GM12874 (cell line): ENCODE data around the gene DDX10.

Experiments used
- CTCF ChIP-seq: IDR thresholded peaks from 2 replicates; pipeline ENCODE4 v1.5.1; 2011; ENCODE audit warnings: low read depth, mild to moderate bottlenecking, control low read depth, low read length, moderate library complexity; ENCODE audit not compliant: insufficient read depth

The DDX10 gene

GRCh38 chr11:108914981-108915380, 250.1 kb downstream of the DDX10 start:
- no peak for TF ChIP-seq CTCF

DNA sequence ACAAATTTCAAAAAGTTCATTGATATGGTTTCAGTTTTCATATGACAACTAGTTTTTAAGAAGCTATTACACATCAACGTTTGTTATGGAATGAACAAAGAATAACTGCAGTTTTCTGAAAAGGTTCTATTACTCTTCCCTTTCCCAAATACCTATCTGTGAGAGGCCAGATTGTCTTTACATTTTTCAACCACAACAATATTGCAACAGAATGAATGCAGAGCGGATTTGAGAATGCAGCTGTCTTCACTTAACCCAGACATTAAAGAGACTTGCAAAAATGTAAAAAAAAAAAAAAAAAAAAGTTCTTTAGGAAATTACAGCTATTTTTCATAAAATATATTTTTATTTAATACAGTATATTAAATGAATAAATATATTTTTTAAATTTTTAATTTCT, 250.8 kb downstream of the DDX10 start:
- TF ChIP-seq CTCF = no peak

DNA sequence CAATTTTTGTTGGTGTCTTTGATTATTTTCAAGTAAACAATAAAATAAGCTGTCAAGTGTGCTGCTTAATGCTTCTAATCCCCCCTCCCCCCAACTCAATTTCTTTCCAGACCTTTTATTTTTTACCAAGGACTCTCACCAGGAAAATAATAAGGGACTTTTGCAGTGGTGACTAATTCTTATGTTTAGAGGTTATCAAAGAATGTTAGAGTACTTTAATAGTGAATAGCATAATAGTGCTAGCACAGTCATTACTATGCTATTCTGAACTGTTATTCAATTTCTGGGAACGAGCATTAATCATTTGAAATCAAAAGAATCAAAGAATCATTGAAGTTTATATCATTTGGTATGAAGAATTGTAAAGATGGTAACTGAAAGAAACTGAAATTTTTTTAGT, 251.4 kb downstream of the DDX10 start:
- no peak for TF ChIP-seq CTCF

DNA sequence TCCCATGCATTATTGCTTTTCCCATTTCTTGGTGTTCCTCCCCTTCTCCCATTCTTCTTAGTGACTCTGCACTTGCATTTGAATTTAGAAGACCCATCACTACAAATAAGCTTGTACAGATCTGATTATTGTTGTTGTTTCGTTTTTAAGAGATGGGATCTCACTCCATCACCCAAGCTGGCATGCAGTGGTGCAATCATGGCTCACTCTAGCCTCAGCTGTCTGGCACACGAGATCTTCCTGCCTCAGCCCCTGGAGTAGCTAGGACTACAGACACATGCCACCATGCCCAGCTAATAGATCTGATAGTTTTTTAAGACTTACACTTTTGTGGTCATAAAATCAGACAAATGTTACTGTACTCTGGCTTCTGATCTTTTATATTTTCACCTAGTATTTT, 252.1 kb downstream of the DDX10 start:
- TF ChIP-seq CTCF = no peak

DNA sequence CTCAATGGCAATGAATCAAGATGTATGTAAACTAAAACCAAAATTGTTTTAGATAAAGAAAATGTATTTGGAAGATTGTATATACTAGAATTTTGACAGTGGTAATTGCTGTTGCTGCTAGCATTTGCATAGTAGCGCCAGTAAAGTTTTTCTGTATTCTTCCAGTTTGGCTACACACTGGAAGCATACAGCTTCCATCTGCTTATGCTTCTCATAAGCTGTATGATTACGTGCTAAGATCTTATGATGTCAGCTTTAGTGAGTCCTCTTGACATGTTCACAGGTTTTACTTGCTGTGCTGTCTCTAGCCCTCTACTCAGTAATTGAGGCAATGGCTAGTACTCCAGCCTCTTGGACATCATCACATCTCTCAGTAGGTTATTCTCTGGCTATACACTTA, 256.3 kb downstream of the DDX10 start:
- no peak for TF ChIP-seq CTCF

DNA sequence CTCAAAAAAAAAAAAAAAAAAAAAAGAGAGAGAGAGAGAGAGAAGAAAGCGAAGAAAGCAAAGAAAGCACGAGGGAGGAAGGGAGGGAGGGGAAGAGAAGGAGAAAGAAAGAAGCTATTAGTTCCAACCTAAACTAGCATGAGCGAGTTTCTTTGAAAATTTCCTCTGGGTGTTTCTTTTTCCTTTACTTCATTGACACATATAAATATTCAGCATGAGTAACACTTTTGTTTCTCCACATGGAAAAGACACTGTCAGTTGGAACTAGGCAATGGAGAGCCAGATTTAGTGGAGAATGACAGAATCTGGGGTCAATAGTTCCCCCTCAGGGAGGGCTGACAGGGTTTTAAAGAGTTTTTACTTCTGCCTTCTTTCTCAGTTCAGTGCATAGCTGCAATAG, 257.4 kb downstream of the DDX10 start:
- TF ChIP-seq CTCF = no peak

GRCh38 chr11:108923413-108923812, 258.5 kb downstream of the DDX10 start:
- TF ChIP-seq CTCF = no peak
